ENCODE results near the gene CAPN12. TPM values are rescaled to one million over a fixed set of nuclear protein-coding genes. Genes with fewer than 3 reads are reported as not detected.

The CAPN12 gene
- polyA plus RNA-seq, 1 experiment = 0.75 TPM

DNA sequence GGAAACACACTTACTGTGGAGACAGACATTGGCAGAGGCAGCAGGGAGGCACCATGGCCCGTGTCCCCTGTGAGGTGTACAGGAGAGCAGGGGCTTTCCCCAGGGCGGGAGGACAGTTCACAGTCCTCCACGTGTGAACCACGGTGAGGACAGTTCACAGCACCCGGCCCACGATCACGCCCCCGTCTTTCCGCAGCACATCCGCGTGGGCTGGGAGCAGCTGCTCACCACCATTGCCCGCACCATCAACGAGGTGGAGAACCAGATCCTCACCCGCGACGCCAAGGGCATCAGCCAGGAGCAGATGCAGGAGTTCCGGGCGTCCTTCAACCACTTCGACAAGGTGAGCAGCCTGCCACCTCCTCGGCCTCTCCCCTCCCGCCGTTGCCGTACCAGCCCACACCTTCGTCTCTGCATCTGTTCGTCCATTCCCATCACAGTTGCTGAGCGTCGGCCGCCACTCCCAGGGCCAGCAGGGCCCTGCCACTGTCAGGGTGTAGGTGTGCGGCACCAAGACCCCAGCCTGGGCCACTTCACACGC lies 17.4 kb downstream of the CAPN12 start:
- TF ChIP-seq, protein P1, sequence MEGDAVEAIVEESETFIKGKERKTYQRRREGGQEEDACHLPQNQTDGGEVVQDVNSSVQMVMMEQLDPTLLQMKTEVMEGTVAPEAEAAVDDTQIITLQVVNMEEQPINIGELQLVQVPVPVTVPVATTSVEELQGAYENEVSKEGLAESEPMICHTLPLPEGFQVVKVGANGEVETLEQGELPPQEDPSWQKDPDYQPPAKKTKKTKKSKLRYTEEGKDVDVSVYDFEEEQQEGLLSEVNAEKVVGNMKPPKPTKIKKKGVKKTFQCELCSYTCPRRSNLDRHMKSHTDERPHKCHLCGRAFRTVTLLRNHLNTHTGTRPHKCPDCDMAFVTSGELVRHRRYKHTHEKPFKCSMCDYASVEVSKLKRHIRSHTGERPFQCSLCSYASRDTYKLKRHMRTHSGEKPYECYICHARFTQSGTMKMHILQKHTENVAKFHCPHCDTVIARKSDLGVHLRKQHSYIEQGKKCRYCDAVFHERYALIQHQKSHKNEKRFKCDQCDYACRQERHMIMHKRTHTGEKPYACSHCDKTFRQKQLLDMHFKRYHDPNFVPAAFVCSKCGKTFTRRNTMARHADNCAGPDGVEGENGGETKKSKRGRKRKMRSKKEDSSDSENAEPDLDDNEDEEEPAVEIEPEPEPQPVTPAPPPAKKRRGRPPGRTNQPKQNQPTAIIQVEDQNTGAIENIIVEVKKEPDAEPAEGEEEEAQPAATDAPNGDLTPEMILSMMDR (IDR thresholded peaks at IDR 0.05; ENCODE audit: insufficient read depth, low read depth, low read length) = no peak
- H3K4me3 ChIP-seq (ENCODE audit: low read depth, low read length) = no peak overlapping the region
- ChIA-PET CTCF (no interaction called here), POLR2A (no interaction called here)
- peaks cover 80% of the 10 kb centered on the region for H3K36me3 ChIP-seq (ENCODE audit: control insufficient read depth, insufficient read depth, low read length)
- DNase-seq (ENCODE audit: low read depth) = no peak
- no peaks in the 10 kb centered on the region for H3K27me3 ChIP-seq (ENCODE audit: control insufficient read depth, insufficient read depth, low read length)

DNA sequence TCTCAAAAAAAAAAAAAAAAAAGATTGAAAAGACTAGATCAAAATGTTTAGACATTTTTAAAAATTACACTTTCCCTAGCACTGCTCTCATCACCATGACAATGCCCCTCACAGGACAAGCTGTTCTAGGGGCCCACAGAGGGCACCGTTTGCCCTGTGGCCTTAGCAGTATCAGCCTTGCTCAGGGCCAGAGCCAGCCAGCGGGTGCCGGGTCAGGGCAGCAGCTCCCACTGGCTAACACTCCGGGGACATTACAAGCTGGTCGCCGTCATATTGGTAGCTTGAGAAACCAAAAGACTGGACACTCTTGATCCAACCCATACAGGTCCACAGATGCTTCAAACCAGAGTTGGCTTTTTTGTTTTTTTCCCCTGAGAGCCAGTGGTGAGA lies 18.0 kb downstream of the CAPN12 start:
- CTCF ChIA-PET = interaction anchor here (0.6 kb wide), 1 partner anchor 127 kb away, joined by 3 read pairs; no protein-coding TSS in a partner anchor
- H3K27me3 ChIP-seq (ENCODE audit: control insufficient read depth, insufficient read depth, low read length) = no peaks in the 10 kb centered on the region
- DNase-seq (ENCODE audit: low read depth) = no peak
- peaks cover 80% of the 10 kb centered on the region for H3K36me3 ChIP-seq (ENCODE audit: control insufficient read depth, insufficient read depth, low read length)
- TF ChIP-seq, protein P1 (IDR thresholded peaks at IDR 0.05; ENCODE audit: insufficient read depth, low read depth, low read length) = no peak
- no peak overlapping the region for H3K4me3 ChIP-seq (ENCODE audit: low read depth, low read length)
- POLR2A ChIA-PET = no interaction called here

DNA sequence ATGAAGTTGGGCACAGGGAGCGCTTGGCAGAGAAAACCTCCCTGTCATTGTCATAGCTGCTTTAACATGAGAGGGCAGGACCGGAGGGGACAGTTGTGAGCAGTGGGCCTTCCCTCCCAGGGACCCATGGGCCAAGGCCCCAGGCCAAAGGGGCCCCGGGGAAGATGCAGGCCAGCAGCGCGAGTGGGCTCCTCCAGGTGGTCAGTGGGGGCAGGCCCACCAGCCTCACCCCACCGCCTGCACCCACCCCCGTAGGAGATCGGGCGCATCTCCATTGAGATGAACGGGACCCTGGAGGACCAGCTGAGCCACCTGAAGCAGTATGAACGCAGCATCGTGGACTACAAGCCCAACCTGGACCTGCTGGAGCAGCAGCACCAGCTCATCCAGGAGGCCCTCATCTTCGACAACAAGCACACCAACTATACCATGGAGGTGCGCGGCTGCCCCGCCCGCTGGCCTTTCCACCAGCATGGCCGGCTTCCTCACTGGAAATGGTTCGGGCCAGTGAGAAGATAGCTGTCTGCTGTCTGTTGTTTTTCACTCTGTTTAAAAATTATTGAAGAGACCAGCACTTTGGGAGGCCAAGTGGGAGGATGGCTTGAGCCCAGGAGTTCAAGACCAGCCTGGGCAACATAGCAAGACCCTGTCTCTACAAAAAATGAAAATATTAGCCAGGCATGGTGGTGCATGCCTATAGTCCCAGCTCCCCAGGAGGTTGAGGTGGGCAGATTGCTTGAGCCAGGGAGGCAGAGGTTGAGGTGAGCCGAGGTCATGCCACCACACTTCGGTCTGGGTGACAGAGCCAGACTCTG lies 18.6 kb downstream of the CAPN12 start:
- CTCF ChIA-PET = interaction anchor here (0.6 to 1.4 kb wide), 2 partner anchors 9 to 127 kb away, joined by 3 read pairs; no protein-coding TSS in a partner anchor
- no peaks in the 10 kb centered on the region for H3K27me3 ChIP-seq (ENCODE audit: control insufficient read depth, insufficient read depth, low read length)
- no peak overlapping the region for H3K4me3 ChIP-seq (ENCODE audit: low read depth, low read length)
- POLR2A ChIA-PET = no interaction called here
- no peak for DNase-seq (ENCODE audit: low read depth)
- peaks cover 80% of the 10 kb centered on the region for H3K36me3 ChIP-seq (ENCODE audit: control insufficient read depth, insufficient read depth, low read length)
- TF ChIP-seq, protein P1 (IDR thresholded peaks at IDR 0.05; ENCODE audit: insufficient read depth, low read depth, low read length) = no peak

DNA sequence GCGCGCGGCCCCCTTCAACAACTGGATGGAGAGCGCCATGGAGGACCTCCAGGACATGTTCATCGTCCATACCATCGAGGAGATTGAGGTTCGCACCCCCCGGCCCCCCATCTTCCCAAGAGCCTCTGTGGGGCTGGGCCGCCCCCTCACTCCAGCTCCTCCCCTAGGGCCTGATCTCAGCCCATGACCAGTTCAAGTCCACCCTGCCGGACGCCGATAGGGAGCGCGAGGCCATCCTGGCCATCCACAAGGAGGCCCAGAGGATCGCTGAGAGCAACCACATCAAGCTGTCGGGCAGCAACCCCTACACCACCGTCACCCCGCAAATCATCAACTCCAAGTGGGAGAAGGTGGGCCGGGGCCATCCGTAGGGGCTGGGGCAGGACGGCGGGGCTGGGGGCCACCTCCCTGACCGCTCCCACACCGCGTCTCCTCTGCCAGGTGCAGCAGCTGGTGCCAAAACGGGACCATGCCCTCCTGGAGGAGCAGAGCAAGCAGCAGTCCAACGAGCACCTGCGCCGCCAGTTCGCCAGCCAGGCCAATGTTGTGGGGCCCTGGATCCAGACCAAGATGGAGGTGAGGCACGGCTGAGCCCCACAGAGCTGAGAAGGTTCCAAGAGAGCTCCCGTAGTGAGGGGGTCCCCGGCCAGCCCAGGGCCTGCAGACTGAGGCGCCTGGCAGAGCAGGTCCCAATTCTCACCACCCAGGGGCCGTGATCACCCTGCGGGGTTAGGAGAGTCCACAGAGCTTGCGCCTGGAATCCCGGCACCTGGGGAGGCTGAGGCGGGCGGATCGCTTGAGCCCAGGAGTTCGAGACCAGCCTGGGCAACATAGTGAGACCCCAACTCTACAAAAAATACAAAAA lies 20.1 kb downstream of the CAPN12 start:
- ChIA-PET POLR2A (interaction anchor here (0.5 to 0.7 kb wide), 2 partner anchors 10 to 74 kb away, joined by 3 read pairs; no protein-coding TSS in a partner anchor), CTCF (interaction anchor here (1.0 to 1.4 kb wide), 2 partner anchors 10 to 87 kb away, joined by 3 read pairs; no protein-coding TSS in a partner anchor)
- peaks cover 84% of the 10 kb centered on the region for H3K36me3 ChIP-seq (ENCODE audit: control insufficient read depth, insufficient read depth, low read length)
- no peak overlapping the region for H3K4me3 ChIP-seq (ENCODE audit: low read depth, low read length)
- TF ChIP-seq, protein P1 (IDR thresholded peaks at IDR 0.05; ENCODE audit: insufficient read depth, low read depth, low read length) = no peak
- DNase-seq (ENCODE audit: low read depth) = no peak
- no peaks in the 10 kb centered on the region for H3K27me3 ChIP-seq (ENCODE audit: control insufficient read depth, insufficient read depth, low read length)
